ENCODE data around the gene RRM1.
"Not testable (repeated sequence)": the region's sequence is repeated elsewhere in the genome, so short reads cannot be mapped to it uniquely, and the experiment has no call there.

The RRM1 gene

DNA sequence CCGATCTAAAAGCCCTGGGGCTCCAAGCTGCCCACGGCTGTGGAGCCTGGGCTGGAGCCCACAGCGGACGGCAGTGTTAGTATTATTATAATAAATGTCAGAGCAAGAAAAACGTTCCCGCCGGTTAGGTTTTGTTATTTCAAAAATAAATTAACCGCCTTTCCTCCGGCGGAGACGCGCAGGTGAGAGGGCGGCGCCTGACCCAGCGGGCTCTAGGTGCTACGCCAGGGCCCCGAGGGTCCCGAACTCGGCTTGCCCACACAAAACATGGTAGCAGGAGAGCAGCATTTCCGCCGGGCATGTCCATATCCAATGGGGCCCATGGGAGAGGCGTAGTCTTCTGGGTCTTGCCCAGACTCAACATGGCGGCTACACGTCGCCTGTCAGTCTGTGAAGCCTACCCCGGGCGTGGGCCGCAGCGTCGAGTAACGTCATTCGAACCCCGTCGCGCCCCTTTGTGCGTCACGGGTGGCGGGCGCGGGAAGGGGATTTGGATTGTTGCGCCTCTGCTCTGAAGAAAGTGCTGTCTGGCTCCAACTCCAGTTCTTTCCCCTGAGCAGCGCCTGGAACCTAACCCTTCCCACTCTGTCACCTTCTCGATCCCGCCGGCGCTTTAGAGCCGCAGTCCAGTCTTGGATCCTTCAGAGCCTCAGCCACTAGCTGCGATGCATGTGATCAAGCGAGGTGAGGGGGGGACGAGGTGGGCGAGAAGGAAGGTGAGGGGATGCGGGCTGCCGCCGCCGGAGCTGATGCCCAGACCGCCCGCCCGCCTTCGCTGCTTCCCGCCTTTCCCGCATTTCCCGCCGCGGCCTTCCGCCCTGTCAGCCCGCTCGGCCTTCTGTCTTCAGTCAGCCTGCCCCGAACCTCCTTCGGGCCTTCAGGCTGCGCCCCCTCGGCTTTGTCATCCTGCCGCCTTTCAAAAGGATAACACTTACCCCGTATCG lies at the start of gene RRM1:
Gene RRM1, plus strand, starts transcription at position 452 of the 944 bp plus-strand sequence. Its CDS starts 214 bp downstream, at position 666.
- peak; percentile 95 for FAIRE-seq
- DNase-seq (ENCODE audit: insufficient read length, low spot score): peak; percentile 96

DNA sequence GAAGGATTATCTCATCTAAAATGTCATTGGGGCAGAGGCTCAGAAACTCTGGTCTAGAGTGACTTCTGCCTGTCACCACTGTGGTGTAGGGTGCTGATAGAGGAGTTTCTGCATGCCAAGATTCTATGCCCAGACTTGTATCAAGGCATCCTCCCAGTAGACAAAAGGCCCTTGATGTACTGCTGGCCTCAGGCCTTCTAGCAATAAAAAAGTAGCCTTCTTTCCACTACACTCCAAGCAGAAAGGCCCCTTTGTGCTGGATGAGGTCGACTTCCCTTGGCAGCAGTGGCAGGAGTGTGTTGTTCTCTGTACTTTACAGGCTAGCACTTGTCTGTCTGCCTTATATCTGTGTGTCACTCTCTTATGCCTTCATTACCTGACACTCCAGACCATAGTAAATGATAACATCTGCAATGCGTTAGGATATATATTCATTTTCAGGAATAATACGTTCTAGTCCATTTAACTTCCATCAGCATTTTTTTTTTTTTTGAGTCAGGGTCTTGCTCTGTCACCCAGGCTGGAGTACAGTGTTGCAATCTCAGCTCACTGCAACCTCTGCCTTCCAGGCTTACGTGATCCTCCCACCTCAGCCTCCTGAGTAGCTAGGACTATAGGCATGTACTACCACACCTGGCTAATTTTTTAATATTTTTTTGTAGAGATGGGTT lies 49.5 kb upstream of the RRM1 start:
- DNase-seq (ENCODE audit: insufficient read length, low spot score) (no peak), FAIRE-seq (no peak)

DNA sequence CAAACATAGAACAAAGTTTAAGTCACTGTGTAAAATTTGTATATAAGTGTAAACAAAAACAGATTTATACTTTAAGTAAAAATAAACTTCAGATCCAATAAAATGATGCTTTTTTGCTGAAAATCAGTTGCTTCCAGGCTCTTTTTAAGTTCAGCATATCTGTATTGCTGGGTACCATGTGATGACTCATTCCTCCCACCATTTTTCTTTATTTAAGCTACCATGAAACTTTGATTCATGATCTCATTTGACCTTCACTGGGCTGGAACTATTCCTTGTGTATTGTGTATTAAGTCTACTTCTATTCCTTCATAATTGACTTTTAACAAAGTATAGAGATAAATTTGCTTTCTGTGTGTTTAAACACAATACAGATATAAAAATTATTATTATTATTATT lies 46.3 kb upstream of the RRM1 start:
- DNase-seq (ENCODE audit: insufficient read length, low spot score) (no peak), FAIRE-seq (no peak)

DNA sequence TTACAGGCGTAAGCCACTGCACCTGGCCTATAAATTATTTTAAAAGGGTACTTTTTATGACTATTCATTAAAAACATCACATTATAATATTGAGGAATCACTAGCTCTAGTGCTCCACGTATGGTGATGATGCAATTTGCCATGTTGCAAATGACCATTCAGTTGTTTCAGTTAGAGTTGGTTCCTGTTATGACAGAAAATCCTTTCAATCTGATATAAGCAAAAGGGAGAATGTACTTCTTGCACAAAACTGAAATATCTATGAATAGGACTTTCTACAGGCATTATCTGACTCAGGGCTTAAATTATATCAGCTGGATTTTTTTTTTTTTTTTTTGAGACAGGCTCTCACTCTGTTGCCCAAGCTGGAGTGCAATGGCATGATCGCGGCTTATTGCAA lies 45.6 kb upstream of the RRM1 start:
- FAIRE-seq (no peak), DNase-seq (ENCODE audit: insufficient read length, low spot score) (no peak)

DNA sequence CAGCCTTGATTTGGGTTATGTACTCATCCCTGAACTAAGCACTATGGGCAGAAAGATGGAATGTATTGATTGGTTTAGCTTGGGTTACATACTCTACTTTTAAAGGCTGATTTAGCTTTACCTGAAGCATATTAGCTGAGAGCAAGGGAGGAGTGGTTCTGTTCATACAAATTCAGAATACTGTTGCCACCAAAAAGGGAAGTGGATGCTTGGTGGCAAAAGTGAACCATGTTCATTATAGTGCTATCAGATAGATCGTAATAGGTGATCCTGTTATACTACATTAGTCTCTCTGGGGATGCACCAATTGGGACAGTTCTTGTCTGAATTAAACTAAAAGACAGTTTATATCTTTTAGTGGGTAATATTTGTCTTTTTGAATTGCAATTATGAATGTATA lies 44.5 kb upstream of the RRM1 start:
- FAIRE-seq (no peak), DNase-seq (ENCODE audit: insufficient read length, low spot score) (no peak)

DNA sequence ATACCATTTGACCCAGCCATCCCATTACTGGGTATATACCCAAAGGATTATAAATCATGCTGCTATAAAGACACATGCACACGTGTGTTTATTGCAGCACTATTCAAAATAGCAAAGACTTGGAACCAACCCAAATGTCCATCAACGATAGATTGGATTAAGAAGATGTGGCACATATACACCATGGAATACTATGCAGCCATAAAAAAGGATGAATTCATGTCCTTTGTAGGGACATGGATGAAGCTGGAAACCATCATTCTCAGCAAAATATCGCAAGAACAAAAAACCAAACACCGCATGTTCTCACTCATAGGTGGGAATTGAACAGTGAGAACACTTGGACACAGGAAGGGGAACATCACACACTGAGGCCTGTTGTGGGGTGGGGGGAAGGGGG lies 41.4 kb upstream of the RRM1 start:
- not testable (repeated sequence) for FAIRE-seq; DNase-seq (ENCODE audit: insufficient read length, low spot score)

DNA sequence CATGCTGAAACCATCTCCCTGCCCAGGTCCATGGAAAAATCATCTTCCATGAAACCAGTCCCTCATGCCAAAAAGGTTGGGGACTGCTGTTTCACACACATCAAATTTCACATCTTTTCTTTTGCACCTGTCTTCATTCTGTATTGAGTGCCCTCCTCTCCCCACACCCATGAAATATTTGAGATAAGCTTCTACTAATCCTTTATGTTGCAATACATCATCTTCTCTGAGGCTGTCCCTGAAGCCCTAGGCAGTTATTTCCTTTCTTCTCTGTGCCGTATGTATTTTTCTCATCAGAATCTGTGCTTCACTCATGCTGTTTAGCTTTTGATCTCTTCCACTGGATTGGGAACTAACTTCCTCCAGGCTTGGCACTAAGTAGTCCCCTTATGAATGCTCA lies 40.0 kb upstream of the RRM1 start:
- FAIRE-seq: no peak
- no peak for DNase-seq (ENCODE audit: insufficient read length, low spot score)

DNA sequence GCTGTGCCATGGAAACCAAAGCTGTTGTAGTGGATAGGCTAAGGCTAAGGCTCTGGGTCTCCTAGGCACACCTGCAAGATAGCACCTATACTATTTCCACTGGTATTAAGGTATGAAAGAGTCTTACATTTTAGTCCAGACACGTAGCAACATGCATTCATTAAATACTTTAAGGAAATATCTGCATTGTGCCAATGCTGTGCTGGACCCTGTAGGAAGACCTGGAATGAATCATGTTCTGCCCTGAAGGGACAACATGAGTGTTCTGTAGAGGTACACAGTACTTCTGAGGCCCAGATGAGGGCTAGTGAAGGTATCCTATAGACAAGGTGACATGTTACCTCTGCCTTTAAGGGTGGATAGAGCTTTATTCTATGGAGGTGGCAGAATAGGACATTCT lies 35.2 kb upstream of the RRM1 start:
- no peak for DNase-seq (ENCODE audit: insufficient read length, low spot score)
- no peak for FAIRE-seq

DNA sequence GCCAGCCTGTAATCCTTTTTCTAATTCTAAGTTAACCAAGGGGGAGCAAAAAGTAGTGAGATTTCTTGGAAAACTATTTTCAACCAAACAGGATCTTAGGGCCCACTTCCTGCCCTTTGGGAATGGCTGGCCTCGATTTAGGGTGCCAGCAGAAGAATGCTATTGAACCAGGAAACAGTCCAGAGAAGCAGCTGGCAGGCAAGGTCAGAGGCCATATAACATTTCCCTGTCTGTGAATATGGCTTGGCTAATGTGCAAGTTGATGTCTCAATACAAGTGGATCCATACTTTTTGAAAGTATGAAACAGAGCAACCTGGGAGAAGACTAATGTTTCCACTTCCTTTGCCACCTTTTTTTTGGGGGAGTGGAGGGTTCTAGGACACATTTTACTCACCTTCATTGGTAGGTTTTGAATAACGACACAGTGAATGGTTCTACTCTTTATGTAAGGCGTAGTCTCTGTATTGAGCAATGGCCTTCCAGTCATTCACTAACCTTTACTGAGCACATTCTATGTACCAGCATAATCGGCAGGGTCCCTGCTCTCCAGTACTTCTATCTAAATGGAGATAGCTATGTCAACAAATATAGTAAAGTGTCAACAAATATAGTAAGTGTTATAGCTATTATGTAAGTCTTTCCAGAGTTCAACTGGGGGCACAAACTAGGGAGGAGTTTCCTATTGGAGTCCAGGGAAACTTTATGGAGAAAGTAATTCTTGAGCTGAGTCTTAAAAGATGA lies 34.2 kb upstream of the RRM1 start:
- no peak for DNase-seq (ENCODE audit: insufficient read length, low spot score)
- no peak for FAIRE-seq

DNA sequence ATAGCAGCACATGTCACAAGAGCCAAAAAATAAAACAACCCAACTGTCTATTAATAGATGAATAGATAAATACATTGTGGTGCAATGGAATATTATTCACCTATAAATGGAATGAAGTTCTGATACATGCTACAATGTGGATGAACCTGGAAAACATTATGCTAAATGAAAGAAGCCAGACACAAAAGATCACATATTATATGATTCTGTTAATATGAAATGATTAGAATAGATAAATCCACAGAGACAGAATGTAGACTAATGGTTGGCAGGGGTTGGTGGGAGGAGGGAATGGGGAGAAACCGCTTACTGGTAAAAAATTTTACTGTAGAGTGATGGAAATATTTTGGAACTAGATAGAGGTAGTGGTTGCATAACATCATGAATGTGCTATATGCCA lies 32.9 kb upstream of the RRM1 start:
- DNase-seq (ENCODE audit: insufficient read length, low spot score): no peak
- no peak for FAIRE-seq

DNA sequence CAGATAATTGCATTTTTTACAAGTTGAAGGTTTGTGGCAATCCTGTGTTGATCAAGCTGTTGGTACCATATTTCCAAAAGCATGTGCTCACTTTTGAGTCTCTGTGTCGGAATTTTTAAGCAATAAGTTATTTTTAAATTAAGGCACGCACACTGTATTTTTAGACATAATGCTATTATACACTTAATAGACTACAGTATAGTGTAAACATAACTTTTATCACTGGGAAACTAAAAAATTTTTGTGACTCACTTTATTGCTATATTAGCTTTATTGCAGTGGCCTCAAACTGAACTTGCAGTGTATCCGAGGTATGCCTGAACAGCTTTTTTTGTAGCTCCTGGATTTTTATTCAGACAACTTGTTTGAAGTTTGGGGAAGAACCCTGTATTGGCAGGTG lies 31.3 kb upstream of the RRM1 start:
- FAIRE-seq: no peak
- no peak for DNase-seq (ENCODE audit: insufficient read length, low spot score)

DNA sequence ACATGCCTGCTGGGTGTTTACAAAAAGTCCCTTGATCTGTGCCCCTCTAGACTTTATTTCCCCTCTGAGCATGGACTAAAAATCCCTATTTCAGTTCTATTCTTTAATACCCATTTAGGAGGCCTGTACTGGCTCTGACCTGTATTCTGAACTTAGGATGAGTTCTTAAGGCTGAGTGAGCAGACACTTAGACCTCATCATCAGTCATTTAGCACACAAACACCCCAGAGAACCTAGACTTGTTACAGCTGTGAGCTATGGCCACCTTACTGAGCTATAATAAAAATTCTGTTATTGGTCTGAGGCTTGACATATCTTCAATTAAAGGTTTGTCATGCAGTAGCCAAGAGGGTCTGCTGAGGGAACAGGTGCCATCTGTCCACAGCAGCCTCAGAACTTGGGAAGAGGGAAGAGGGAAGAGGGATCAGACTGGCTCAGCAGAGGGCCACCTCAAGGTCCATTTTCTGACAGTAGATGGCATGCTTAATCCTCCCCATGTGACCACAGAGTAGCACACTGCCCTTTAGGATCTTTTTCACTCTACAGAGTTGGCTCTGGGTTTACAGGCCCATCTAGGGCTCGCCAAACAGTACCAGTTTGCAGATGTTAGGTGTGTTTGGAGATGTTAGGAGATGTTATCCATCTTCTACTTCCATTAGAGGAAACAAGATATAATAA lies 30.2 kb upstream of the RRM1 start:
- DNase-seq (ENCODE audit: insufficient read length, low spot score) (no peak), FAIRE-seq (no peak)

DNA sequence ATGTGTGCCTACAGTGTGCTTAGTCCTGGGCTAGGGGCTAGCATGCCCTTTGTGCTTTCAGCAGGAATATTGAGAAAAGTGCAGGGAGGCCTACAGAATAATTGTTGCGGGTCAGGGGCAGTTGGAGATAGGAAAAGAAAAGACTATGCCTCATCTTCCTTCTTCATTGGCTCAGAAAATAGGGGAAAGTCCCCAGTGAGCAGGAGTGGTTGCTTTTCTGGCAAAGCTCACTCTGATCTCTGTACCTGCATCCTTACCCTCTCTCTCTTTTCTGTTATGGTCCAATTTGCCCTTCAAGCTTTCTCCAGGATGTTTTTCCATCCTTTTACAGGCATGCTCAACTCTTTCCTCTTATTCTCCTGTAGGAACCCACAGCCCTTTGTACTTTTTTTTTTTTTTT lies 29.5 kb upstream of the RRM1 start:
- no peak for DNase-seq (ENCODE audit: insufficient read length, low spot score)
- no peak for FAIRE-seq

DNA sequence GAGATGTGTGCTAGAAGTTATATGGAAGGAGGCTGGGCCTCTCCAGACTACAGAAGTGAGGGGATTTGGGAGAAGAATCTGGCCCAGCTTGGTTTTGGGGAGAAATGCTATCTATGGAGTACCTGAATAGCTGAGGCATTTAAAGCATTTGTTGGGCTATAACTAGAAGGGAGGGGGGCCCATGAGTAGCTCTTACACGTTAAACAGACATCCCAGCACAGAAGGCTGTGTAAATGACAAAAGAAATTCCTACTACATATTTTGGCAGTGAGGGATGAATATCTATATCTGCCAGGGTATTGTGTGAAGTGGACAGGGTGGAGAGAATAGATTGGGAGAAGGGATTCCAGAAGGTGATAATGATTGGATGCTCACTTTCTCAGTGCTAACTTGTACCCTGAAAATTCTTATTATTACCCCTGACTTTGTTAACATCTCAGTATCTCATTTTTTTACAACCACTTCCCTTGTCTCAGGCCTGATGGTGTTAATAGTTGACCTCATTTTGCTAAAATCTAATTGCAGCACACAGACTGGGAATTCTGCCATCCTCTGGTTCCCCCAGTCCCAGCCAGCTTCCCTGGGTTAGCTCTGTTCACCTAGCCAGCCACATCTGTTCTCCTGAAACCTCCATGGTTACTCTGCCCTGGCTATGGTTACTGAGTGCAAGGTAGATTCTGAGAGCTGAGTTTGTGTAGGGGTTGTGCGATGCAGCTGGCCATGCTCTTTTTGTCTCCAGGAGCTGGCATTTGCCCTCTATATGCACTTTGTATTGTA lies 28.8 kb upstream of the RRM1 start:
- no peak for FAIRE-seq
- no peak for DNase-seq (ENCODE audit: insufficient read length, low spot score)

DNA sequence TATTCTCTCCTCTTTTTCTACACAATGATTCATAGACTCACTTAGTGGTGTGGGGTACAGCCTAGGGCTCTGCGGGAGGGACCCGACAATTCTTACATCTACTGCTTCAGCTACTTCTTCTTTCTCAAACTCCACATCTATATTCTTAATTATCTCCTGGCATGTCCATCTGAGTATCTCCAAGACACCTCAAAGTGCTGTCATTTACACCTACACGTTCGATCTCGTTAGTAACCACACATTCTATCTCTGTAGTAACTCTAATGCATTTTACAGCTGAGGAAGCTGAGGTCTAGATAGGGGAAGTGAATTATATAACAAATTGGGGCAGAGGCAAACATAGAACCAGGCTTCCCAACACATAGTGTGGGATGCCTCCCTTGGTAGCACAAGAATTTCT lies 27.7 kb upstream of the RRM1 start:
- DNase-seq (ENCODE audit: insufficient read length, low spot score) (no peak), FAIRE-seq (no peak)

DNA sequence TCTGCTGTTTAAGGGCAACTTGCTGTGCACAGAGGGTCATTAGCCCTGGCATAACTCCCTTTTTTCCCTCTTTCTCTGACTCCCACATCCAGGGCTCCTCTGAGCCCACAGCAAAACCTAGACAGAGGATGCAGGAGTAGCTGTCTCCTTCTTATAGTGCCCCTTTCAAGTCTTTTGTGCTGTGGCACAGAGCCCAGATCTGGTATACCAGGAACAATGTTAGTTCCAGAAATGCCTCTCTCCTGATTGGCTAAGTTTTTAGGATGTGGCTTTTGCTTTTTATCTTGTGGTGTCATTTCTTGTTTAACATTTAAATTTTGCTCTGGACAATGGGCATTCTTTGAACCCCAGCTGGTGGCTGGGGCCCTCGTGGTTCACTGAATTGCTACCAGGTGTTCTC lies 25.6 kb upstream of the RRM1 start:
- FAIRE-seq: no peak
- no peak for DNase-seq (ENCODE audit: insufficient read length, low spot score)

DNA sequence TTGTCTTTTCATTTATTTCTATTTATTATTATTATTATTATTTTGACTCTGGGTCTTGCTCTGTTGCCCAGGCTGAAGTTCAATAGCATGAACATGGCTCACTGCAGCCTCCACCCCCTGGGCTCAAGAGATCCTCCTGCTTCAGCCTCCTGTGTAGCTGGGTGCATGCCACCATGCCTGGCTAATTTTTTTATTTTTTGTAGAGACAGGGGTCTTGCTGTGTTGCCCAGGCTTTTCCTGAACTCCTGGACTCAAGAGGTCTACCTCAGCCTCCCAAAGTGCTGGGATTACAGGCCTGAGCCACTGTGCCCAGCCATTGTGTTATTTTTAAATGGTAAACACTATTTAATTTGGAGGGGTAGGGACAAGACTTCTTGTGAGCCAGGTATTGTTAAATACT lies 23.3 kb upstream of the RRM1 start:
- DNase-seq (ENCODE audit: insufficient read length, low spot score) (no peak), FAIRE-seq (no peak)

DNA sequence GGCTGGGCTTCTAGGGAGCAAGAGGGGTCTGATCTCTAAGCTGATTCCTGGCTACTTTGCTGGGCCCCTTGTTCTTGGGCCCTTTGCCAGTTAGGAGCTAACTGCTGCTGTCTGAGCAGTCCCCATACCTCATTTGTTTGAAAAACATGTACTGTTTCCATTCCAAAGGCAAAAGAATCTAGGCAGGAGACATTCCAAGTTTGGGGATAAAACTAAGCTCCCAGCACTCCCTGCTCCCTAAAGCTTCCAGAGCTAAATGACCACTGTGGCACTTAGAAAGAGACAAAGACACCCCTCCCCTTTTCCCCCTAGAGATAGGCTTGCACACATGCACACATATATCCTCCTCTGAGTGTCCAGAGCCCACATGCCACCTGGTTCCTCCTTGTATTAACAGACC lies 22.7 kb upstream of the RRM1 start:
- FAIRE-seq: no peak

DNA sequence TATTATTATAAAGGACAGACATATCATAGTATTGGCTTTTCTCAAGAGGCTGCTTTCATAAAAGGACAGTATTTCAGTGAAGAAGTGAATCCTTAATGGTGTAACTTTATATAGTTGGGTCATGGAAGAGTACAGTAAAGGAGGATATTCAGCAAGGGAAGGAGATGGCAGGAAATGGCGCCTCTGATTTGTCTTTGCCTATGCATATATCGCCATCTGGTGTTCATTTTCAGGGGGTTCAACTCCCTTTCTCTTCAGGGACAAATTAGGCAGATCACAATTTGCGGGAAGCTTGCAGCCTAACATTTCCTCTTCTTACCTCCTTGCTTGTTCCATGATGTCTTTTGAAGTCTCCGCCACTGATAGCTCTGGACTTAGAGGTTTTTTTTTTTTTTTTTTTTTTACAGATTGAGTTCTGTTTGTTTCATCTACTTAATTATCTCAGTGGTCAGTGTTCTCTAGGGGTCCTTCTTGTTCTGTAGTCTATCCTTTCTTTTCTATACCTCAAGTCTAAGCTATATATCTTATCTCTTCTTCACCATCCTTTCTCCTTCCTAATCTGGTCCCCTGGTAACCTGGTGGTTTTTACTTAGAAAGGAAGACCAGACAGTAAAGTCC lies 21.8 kb upstream of the RRM1 start:
- FAIRE-seq (peak; percentile 83), DNase-seq (ENCODE audit: insufficient read length, low spot score) (peak; percentile 63)

More for the DNA sequence above, 22.7 kb upstream of the RRM1 start:
- DNase-seq (ENCODE audit: insufficient read length, low spot score): no peak

DNA sequence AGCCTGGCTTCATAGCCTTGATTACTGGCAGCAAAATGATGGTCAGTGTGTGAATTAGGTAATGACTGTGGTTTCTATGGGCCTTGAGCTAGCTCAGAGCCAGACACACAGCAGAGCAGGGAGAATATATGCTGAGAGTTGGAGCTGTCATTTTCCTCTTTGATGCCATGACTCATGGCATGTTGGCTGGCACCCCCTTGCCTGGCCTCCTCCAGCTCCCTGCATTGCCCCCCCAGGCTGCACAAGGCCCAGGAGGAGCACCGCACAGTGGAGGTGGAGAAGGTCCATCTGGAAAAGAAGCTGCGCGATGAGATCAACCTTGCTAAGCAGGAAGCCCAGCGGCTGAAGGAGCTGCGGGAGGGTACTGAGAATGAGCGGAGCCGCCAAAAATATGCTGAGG lies 20.3 kb upstream of the RRM1 start:
- FAIRE-seq (no peak), DNase-seq (ENCODE audit: insufficient read length, low spot score) (no peak)

Measured in HTR-8/SVneo (cell line).